ENCODE data around the gene CATSPER1. TPM values are rescaled to one million over a fixed set of nuclear protein-coding genes. Genes with fewer than 3 reads are reported as not detected.
A peak's percentile ranks its signal among the peaks of the same experiment; 100 is the strongest.

CATSPER1 gene
- total and polyA plus RNA-seq, 12 donors = 0.20 to 2.3 (median 0.41) TPM; not detected in 5

DNA sequence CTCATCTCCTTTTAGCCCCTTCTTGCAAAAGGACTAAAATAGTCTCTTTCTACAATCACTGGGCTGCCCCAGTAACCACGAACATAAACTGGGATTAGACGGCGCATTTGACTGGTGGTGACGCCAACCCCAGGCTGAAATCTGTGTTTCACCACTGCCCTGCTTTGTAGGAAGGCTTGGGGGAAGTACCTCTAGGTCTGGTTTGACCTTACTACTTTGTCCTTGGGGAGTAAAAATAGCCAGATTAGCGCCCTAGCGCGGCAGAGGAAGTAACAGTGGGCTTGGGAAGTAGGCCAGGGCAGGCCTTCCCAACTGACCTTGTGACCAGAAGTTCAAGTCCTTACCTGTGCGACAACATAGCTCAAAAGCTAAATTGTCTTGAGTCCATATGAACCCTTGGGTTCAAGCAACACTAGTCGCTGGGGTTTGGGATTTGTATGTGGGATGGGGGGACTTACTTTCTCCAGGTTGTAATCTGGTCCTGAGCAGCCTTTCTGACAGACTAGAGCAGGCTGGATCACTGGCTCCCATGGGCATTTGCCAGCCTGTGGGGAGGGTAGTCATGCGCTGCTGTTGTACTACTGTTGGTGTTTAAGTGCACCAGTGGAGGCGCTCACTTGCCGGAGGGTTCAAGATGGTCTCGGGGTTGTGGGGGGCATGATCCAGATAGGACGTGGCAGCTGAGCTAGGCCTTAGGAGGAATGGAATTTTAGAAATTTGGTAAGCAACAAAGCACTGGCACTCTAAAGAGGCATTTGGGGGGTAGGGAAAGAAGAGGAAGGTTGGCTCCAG is 42.8 kb upstream of the CATSPER1 start:
- Histone ChIP-seq H3K9me3 (replicated peaks in 1 of 3) (no peaks in the 10 kb centered on the region), H3K36me3 (replicated peaks in 1 of 2) (peaks cover 0 to 42% of the 10 kb centered on the region in 2 donors), H3K27ac (peak overlapping the region; percentile 35 to 98 (median 94)), H3K27me3 (no peaks in the 10 kb centered on the region), H3K4me1 (replicated peaks in 1 of 2) (peaks cover 18 to 39% of the 10 kb centered on the region in 2 donors), H3K4me3 (peak overlapping the region in 2 of 4 donors; percentile 66 to 75)
- peak in 1 of 2 donors; percentile 9 for TF ChIP-seq POLR2A (IDR thresholded peaks at IDR 0.05)
- TF ChIP-seq, protein P1, sequence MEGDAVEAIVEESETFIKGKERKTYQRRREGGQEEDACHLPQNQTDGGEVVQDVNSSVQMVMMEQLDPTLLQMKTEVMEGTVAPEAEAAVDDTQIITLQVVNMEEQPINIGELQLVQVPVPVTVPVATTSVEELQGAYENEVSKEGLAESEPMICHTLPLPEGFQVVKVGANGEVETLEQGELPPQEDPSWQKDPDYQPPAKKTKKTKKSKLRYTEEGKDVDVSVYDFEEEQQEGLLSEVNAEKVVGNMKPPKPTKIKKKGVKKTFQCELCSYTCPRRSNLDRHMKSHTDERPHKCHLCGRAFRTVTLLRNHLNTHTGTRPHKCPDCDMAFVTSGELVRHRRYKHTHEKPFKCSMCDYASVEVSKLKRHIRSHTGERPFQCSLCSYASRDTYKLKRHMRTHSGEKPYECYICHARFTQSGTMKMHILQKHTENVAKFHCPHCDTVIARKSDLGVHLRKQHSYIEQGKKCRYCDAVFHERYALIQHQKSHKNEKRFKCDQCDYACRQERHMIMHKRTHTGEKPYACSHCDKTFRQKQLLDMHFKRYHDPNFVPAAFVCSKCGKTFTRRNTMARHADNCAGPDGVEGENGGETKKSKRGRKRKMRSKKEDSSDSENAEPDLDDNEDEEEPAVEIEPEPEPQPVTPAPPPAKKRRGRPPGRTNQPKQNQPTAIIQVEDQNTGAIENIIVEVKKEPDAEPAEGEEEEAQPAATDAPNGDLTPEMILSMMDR (IDR thresholded peaks at IDR 0.05) = peak in 2 of 6 experiments; percentile 8 to 14
- intact Hi-C loops (cut with DNase I) = no loop called here
- WGBS, 4 donors = 20 to 25% (median 22%) methylated on average over 9 to 14 of the region's 14 CpGs
- peak; percentile 60 to 82 (median 73) for DNase-seq

GRCh38 chr11:66068154-66068821 is 42.0 kb upstream of the CATSPER1 start:
- WGBS, 4 donors = 41 to 46% (median 43%) methylated on average over 8 to 17 of the region's 17 CpGs
- peaks cover 0 to 51% of the 10 kb centered on the region in 2 donors for H3K36me3 ChIP-seq (replicated peaks in 1 of 2)
- peak; percentile 67 to 90 (median 76) for DNase-seq
- H3K27me3 ChIP-seq = no peaks in the 10 kb centered on the region
- H3K27ac ChIP-seq = peak overlapping the region; percentile 35 to 98 (median 94)
- TF ChIP-seq POLR2A (IDR thresholded peaks at IDR 0.05) = no peak
- TF ChIP-seq, protein P1 (IDR thresholded peaks at IDR 0.05) = peak; percentile 70 to 82 (median 79)
- peaks cover 18 to 39% of the 10 kb centered on the region in 2 donors for H3K4me1 ChIP-seq (replicated peaks in 1 of 2)
- no peaks in the 10 kb centered on the region for H3K9me3 ChIP-seq (replicated peaks in 1 of 3)
- no peak overlapping the region for H3K4me3 ChIP-seq
- intact Hi-C loops (cut with DNase I) = no loop called here

DNA sequence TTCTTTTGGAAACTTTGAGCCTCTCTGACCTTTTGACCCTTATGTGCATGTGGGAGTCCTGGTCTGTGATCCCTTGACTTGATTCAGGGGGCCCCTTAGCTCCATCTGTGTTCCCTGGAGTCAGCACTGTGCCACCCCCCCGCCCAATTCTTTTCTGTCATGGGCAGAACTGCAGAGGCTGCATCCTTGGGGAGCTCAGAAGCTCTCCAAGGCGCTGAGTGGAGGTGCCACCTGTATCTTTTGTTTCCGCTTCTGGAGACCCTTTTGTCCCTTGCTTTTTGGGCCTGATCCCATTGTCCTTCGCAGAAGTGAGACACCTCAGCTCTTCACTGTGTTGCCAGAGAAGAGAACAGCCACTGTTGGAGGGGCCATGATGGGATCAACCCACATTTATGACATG is 41.4 kb upstream of the CATSPER1 start:
- intact Hi-C loops (cut with DNase I) = no loop called here
- DNase-seq = no peak
- Histone ChIP-seq H3K27me3 (no peaks in the 10 kb centered on the region), H3K27ac (peak overlapping the region in 4 of 5 donors; percentile 88 to 98 (median 94)), H3K4me3 (no peak overlapping the region), H3K9me3 (replicated peaks in 1 of 3) (no peaks in the 10 kb centered on the region), H3K4me1 (replicated peaks in 1 of 2) (peaks cover 18 to 39% of the 10 kb centered on the region in 2 donors), H3K36me3 (replicated peaks in 1 of 2) (peaks cover 0 to 57% of the 10 kb centered on the region in 2 donors)
- WGBS, 4 donors = 67 to 100% (median 89%) methylated on average over 4 of the region's 4 CpGs
- TF ChIP-seq POLR2A (IDR thresholded peaks at IDR 0.05) = no peak
- TF ChIP-seq, protein P1 (IDR thresholded peaks at IDR 0.05) = no peak

DNA sequence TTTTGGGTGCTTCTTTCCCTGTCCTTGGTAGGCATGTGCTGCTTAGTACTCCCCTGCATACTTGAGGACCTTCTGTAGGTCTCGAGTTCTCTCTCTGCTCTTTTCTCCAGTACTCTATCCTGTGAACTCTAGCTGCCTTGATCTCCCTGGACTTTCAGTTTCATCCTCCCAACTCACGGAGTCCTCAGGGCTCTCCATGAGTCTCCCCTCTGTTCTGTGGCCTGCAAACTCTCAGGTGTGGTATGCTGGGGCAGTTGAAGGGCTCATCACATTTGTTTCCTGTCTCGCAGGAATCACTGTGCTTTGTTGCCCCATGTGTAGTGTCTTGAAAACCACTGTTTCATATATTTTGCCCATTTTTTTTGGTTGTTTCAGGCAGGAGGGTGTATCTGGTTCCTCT is 40.5 kb upstream of the CATSPER1 start:
- DNase-seq = no peak
- no peaks in the 10 kb centered on the region for H3K9me3 ChIP-seq (replicated peaks in 1 of 3)
- H3K4me3 ChIP-seq = no peak overlapping the region
- no peak overlapping the region for H3K27ac ChIP-seq
- TF ChIP-seq, protein P1 (IDR thresholded peaks at IDR 0.05) = no peak
- no peak for TF ChIP-seq POLR2A (IDR thresholded peaks at IDR 0.05)
- no peaks in the 10 kb centered on the region for H3K27me3 ChIP-seq
- intact Hi-C loops (cut with DNase I) = no loop called here
- H3K36me3 ChIP-seq (replicated peaks in 1 of 2) = peaks cover 0 to 66% of the 10 kb centered on the region in 2 donors
- H3K4me1 ChIP-seq (replicated peaks in 1 of 2) = peaks cover 17 to 31% of the 10 kb centered on the region in 2 donors
- 72 to 84% (median 81%) methylated on average over 3 of the region's 3 CpGs for WGBS, 4 donors

Measured in adrenal gland (tissue), 12 donors.